HG03342 (cell line): ENCODE results near the gene TSPAN32.

ENCODE experiments used
- ATAC-seq: cut with Tn5 transposase; IDR thresholded peaks from one replicate; pipeline ENCODE4 v1.9.1; 2021; ENCODE audit warnings: mild to moderate bottlenecking, moderate library complexity; ENCODE audit not compliant: unreplicated experiment

TSPAN32 gene

GRCh38 chr11:2314136-2314524, 12.3 kb downstream of the TSPAN32 start:
- ATAC-seq, result no peak

- ATAC-seq, result no peak
Measured at GRCh38 chr11:2314525-2315394, 12.9 kb downstream of the TSPAN32 start.

DNA sequence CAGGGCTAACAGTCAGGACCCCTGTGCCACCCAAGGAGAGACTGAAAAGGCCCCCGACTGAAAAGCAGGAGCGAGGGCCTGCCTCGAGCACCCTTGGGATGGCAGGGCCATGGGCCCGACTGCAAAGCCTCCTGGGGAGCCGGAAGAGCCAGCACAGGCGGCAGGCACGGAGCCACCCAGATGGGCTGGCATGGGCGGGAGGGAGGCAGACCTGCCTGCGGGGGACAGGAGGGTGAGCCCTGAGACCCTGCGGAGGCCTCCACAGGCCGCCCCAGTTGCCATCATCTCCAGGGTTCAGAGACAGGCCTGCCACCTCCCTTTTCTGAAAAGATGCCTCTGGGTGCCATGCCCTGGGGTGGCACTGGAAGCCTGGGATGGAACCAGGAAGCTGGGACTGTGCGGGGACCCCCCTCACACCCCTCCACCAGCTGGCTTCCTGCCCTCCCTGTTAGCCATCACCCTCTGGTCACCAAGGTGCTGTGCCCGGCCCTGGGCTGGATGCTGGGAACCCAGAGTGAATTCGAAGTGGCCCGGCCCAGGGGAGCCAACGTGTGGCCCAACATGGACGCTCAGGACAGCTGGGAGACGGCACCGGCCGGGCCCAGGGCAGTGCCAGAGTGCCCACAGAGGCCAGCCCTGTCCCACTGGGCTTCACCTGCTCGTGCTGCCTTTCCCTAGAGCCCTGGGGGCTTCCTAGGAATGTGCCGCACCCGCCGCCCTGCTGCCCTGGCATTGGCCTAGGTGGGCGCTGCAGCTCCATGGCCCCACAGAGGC, 13.8 kb downstream of the TSPAN32 start:
- ATAC-seq, result no peak

DNA sequence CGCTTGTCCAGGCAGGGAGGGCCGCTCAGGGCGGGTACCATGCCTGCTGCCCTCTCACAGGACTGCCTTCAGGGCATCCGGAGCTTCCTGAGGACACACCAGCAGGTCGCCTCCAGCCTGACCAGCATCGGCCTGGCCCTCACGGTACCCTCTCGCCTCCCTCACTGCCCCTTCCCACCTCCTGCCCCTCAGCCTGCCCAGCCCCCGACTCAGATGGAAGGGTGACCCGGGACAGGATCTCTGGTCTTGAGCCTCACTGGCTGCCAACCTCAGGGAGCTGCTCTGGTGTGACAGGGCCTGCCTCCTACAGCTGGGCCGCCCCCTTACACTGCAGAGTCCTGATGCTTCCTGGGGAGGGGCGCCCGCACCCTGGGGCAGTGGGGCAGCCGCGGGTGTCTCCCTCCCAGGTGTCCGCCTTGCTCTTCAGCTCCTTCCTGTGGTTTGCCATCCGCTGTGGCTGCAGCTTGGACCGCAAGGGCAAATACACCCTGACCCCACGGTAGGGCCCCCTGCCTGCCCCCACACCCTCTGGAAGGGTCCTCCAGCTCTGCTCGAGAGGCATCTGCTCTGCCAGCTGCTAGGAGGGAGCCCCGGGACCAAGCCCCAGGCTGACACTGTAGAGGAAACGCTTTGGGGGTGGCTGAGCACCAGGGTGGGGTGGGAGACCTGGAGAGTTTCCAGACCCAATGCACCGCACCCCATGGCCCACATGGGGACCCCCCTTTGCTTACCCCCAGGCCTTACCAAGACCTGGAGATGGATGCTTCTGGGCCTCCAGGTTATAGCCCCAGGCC, 14.6 kb downstream of the TSPAN32 start:
- no peak for ATAC-seq

- no peak for ATAC-seq
Measured at GRCh38 chr11:2316963-2317244, 15.1 kb downstream of the TSPAN32 start.

DNA sequence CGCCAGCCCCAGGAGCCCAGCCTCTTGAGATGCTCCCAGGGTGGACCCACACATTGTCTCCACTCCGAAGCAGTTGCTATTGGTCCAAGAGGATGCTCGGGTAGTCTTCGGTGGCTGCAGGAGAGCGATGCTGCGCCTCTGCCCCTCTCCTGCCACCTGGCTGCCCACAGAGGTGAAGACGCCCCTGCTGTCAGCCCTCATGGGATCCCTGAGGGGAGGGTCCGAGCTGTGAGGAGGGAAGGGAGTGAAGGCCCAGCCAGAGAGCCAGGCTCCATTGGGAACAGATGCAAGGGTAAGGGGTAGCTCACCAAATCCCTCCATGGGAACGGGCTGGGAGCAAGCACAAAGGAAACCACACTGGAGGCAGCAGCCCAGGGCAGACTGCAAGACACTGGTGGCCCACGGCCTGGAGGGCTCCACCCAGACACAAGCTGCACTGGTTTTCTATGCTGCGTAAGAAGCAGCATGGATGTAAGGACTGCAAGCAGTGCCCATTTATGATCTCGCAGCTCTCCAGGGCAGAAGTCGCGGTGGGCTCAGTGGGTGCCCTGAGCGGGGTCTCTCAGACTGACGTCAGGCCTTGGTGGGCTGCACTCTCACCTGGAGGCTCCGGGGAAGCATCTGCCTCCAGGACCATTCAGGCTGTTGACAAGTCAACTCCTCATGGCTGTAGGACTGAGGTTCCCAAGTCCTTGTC, 15.7 kb downstream of the TSPAN32 start:
- ATAC-seq, result no peak

DNA sequence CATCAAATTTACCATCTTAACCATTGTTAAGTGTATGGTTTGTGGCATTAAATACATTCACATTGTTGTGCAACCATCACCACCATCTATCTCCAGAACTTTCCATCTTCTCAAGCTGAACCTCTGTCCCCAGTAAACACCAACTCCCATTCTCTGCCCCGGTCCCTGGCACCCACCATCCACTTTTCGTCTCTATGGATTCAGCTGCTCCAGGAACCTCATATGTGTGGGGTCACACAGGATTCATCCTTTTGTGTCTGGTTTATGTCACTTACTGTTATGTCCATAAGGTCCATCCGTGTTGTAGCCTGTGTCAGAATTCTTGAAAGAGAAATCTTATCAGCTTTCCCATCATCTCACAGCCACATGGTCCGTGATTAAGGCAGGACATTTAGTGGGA, 16.3 kb downstream of the TSPAN32 start:
- ATAC-seq, result no peak

GRCh38 chr11:2318707-2319106, 16.9 kb downstream of the TSPAN32 start:
- no peak for ATAC-seq

DNA sequence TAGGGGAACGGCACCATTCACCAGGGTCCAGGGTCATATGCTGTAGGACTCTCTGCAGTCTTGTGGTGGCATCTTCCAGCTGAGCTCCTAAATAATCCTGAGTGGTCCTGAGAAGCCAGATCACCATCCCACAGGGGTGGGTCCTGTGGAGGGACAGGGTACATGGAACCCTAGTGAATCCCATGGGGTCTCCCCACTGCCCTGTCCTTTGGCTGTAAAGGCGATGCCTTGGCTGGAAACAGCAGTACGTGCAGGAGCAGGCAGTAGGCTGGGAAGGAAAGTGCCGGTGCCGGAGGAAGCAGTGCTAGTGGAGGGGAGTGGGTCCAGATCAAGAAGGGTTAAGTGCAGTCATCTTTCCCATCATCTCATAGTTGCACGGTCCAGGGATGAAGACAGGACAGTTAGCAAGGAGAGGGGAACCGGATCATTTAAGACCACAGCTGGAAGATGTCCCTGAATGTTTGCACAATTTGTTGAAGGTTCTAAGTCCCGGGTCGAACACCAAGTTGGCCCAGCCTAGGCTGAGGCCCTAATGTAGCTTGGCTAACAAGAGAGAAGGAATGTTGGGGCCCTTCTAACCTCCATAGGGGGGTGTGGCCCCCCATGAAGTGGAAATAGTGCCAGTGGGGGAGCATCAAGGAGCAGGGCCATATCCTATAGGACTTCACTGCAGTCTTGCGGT, 18.1 kb downstream of the TSPAN32 start:
- no peak for ATAC-seq

DNA sequence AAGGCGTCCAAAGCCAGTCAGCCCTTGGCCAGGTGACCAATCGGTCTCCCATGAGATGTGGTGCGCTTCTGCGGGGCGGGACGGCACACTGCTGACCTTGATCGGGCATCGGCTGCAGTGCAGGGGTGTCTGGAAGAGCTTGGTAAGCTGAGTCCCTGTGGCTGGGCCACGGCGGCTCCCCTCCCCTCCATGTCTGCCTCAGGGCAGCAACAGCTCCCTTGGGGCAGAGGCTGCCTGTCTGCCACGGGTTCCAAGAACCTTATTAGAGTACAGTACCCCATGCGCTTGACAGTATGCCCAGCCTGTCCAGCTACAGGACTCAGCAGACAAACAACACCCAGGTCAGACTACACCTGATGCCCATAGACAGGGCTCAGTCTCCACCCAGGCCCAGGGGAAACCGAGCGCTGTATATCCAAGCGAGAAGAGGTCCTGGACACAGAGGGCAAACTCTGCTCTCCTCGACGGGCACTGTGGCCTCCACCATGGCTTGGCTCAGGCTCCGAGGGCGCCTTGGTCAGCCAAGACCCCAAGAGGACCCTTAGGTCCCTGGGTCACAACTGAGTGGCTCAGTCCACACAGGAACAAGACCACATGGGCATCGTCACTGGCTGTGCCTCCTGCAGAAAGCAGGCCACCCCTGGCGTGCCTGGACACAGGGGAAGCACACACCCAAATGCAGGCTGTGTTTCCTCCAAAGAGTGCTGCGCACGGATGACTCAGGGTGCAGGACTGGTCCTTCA, 18.9 kb downstream of the TSPAN32 start:
- ATAC-seq, result no peak

- ATAC-seq, result no peak
Measured at GRCh38 chr11:2321311-2321683, 19.5 kb downstream of the TSPAN32 start.

GRCh38 chr11:2325123-2325522, 23.3 kb downstream of the TSPAN32 start:
- ATAC-seq, result no peak

DNA sequence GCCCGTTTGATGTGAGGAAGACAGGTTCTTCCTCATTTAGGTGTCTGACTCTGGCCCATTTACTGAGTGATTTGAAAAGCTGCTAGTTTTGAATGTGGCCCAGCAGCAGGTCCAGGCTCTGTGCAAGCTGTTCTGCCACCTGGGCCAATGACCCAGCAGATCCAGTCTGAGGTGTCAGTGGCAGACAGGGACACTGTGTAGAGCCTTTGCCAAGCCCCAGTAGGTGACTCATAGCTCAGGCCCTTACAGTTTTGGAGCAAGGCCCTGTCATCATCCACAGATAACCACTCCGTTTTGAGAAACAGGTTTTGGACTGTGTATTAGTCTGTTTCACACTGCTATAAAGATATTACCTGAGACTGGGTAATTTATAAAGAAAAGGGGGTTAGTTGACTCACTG, 23.9 kb downstream of the TSPAN32 start:
- ATAC-seq, result no peak

GRCh38 chr11:2327032-2327431, 25.2 kb downstream of the TSPAN32 start:
- no peak for ATAC-seq

- ATAC-seq, result no peak
Measured at GRCh38 chr11:2328021-2328420, 26.2 kb downstream of the TSPAN32 start.

- ATAC-seq, result no peak
Measured at GRCh38 chr11:2328656-2329354, 27.0 kb downstream of the TSPAN32 start.

DNA sequence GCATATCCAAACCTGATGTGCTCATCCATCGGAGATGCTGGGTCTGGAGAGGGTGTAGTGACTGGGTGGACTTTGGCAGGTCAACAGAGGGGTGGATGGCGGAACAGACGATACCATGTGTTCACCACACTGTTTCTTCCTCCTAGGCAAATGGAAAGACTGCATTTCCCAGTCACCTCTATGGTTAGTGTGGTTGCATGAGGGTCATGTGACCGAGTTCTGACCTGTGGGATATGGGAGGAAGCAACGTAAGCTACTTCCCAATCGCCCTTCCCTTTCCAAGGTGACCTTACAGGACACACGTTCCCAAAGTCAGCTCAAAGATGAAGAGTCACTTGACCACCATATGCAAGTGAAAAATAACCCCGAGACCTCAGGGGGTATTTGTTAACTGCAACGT, 27.7 kb downstream of the TSPAN32 start:
- ATAC-seq, result no peak

DNA sequence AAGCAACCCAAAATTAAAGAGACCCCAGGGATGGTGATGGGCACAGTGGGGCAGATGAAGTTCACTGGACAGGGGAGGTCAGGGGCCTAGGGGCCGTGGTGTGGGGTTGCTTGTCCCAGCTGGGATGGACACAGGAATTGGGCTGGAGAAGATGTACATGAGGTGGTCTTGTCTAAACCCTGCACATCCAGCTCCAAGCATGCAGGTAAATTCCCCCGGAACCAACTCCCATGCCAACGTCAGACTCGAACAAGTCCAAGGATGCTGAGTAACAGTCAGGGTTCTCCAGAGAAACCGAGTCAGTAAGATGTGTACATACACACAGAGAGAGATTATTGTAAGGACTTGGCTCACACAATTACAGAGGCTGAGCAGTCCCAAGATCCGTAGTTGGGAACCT, 28.9 kb downstream of the TSPAN32 start:
- no peak for ATAC-seq

DNA sequence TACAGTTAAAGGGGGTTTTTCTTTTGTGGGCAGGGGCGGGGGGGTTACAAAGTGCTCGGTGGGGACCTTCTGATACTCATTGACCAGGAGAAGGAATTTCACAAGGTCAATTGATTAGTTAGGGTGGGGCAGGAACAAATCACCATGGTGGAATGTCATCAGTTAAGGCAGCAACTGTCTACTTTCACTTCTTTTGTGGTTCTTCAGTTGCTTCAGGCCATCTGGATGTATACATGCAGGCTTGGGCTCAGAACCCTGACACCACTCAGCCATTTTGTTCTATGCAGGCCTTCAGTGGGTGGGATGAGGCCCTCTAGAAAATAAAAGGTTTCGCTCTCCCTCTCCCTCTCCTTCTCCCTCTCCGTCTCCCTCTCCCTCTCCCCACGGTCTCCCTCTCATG, 29.6 kb downstream of the TSPAN32 start:
- no peak for ATAC-seq
